Kidney (tissue), 14 donors: ENCODE data around the gene SYT6. TPM values are rescaled to one million over a fixed set of nuclear protein-coding genes. Genes with fewer than 3 reads are reported as not detected.

ENCODE experiments used
- DNase-seq, 5 donors: peaks; one replicate each; pipeline ENCODE4 v3.0.0-alpha.2; 2013 to 2020
- FAIRE-seq: peaks from 2 replicates; lab custom pipeline; 2012; peaks lifted over from hg19 to GRCh38; lab: Jason Lieb, UNC
- H3K27ac ChIP-seq, 2 donors: one replicate each; pipeline ENCODE4 v1.7.0; 2013; ENCODE audit warnings: low read depth in 2 of 2, low read length in 2 of 2, inconsistent platforms in 1 of 2
- H3K27me3 ChIP-seq: one replicate; pipeline ENCODE4 v1.7.1; 2013; ENCODE audit warnings: low read length, inconsistent platforms; ENCODE audit not compliant: control insufficient read depth, insufficient read depth
- H3K36me3 ChIP-seq, 3 donors: one replicate each; pipeline versions ENCODE4 v1.7.0 to v1.7.1; 2013; ENCODE audit warnings: low read length in 3 of 3, control low read depth in 1 of 3, inconsistent platforms in 1 of 3; ENCODE audit not compliant: insufficient read depth in 3 of 3, control insufficient read depth in 2 of 3
- H3K4me1 ChIP-seq, 3 donors: one replicate each; pipeline versions ENCODE4 v1.7.0 to v1.7.1; 2013; ENCODE audit warnings: low read length in 3 of 3, inconsistent platforms in 1 of 3, low read depth in 1 of 3; ENCODE audit not compliant: control insufficient read depth in 2 of 3, insufficient read depth in 2 of 3
- H3K4me3 ChIP-seq, 3 donors: one replicate each; pipeline versions ENCODE4 v1.7.0 to v1.8.1; 2013; ENCODE audit warnings: low read length in 3 of 3, control low read depth in 1 of 3, inconsistent platforms in 1 of 3
- H3K9ac ChIP-seq, 3 donors: one replicate each; pipeline versions ENCODE4 v1.7.0 to v1.7.1; 2013; ENCODE audit warnings: low read length in 3 of 3, control low read depth in 1 of 3, inconsistent platforms in 1 of 3
- H3K9me3 ChIP-seq, 3 donors: one replicate each; pipeline versions ENCODE4 v1.7.0 to v1.7.1; 2013; ENCODE audit warnings: low read length in 3 of 3, control low read depth in 1 of 3, inconsistent platforms in 1 of 3; ENCODE audit not compliant: control insufficient read depth in 2 of 3, insufficient read depth in 1 of 3
- intact Hi-C: fragments of 100-400 bp; cut with DNase I; formaldehyde crosslinking; loops from one replicate; pipeline ENCODE4 v1.11.1; 2022
- polyA plus RNA-seq: library from polyadenylated mRNA; stranded (reverse); fragments of 350-450 nt; fragmentation: Illumina TruSeq; extraction: RNeasy Lipid Tissue Mini Kit (QIAGEN cat#74804); gene quantifications from one replicate; pipeline ENCODE4 v1.2.3, GENCODE V29; 2014; ENCODE audit warnings: low read depth, low replicate concordance; ENCODE audit not compliant: insufficient read depth
- total RNA-seq: library from RNA; stranded (reverse); fragmentation: NEBNext Ultra II Directional; extraction: Animal tissue kit (Norgen Biotek cat#: 25700); gene quantifications from one replicate; pipeline ENCODE4 v1.2.1, GENCODE V29; 2021
- TF ChIP-seq, protein P1 (sequence below): IDR thresholded peaks from 3 replicates; pipeline ENCODE4 v1.5.1; 2012; ENCODE audit warnings: mild to moderate bottlenecking, moderate library complexity, borderline replicate concordance; ENCODE audit not compliant: insufficient read depth; ENCODE audit errors: extremely low read depth
- donor health status: control.
- donor health status: control.
- donor health status: control.
- donor health status: control.
- donor health status: control.
- donor health status: DM: yes; HTN: yes; CAD: no.
- donor health status: Normal renal cell carcinoma (clear cell type).

Gene SYT6
- total and polyA plus RNA-seq, 2 donors from 2014 or later: 0.06 to 1.7 TPM

DNA sequence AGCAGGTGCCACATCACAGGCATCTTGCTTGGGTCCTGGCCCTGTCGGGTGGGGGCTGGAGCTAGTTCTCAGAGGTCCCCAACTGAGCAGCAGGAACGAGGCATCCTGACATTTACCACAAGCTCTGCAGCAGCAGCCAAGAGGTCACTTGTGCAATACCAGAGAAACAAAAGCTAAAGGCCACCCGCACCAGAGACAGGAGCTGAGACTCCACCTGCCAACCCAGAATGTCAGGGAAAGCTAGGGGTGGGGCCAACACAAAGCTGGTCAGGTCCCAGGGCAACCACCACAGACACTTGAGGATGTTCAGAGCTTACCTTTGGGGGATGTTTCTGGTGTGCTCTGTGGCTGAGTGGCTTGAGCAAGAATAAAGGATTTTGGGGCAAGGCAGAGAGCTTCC lies 13.6 kb upstream of the SYT6 start:
- Histone ChIP-seq H3K27ac (no peak overlapping the region), H3K36me3 (no peaks in the 10 kb centered on the region), H3K9ac (no peak overlapping the region), H3K4me3 (no peak overlapping the region), H3K4me1 (no peaks in the 10 kb centered on the region), H3K9me3 (no peaks in the 10 kb centered on the region), H3K27me3 (no peaks in the 10 kb centered on the region)
- no peak for FAIRE-seq
- TF ChIP-seq, protein P1, sequence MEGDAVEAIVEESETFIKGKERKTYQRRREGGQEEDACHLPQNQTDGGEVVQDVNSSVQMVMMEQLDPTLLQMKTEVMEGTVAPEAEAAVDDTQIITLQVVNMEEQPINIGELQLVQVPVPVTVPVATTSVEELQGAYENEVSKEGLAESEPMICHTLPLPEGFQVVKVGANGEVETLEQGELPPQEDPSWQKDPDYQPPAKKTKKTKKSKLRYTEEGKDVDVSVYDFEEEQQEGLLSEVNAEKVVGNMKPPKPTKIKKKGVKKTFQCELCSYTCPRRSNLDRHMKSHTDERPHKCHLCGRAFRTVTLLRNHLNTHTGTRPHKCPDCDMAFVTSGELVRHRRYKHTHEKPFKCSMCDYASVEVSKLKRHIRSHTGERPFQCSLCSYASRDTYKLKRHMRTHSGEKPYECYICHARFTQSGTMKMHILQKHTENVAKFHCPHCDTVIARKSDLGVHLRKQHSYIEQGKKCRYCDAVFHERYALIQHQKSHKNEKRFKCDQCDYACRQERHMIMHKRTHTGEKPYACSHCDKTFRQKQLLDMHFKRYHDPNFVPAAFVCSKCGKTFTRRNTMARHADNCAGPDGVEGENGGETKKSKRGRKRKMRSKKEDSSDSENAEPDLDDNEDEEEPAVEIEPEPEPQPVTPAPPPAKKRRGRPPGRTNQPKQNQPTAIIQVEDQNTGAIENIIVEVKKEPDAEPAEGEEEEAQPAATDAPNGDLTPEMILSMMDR: no peak
- intact Hi-C loops: no loop called here
- DNase-seq: no peak

DNA sequence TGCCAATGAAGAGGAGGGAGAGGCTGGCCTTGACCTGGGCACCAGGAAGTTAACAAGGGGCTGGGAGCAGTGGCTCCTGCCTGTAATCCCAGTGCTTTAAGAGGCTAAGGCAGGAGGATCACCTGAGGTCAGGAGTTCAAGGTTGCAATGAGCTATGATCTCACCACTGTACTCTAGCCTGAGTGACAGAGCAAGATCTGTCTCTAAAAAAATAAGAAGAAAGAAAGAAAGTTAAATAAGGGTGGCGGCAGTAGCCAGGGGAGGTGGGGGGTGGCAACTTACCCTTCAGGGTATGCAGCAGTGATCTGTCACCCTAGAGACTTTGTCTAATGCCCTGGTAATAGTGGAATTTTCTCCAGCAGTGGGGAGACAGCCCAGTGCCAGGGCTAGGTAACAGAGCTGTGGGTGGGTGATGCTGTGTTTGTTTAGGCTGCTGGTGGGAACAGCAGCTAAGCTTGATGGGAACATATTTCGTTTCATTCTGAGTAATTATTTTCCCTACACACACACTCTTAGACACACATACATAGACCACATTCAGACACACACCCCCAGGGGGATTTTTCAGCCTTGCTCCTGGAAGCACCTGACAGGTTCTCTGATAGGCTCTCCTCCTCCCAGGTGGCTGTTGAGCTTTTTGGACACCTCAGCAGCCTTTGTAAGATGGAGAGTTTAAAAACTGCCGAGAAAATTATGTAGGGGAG lies 11.3 kb upstream of the SYT6 start:
- no peak for FAIRE-seq
- Histone ChIP-seq H3K4me3 (no peak overlapping the region), H3K27ac (no peak overlapping the region), H3K4me1 (no peaks in the 10 kb centered on the region), H3K36me3 (no peaks in the 10 kb centered on the region), H3K9me3 (no peaks in the 10 kb centered on the region), H3K9ac (no peak overlapping the region), H3K27me3 (no peaks in the 10 kb centered on the region)
- DNase-seq: no peak
- TF ChIP-seq, protein P1: no peak
- intact Hi-C loops: no loop called here

DNA sequence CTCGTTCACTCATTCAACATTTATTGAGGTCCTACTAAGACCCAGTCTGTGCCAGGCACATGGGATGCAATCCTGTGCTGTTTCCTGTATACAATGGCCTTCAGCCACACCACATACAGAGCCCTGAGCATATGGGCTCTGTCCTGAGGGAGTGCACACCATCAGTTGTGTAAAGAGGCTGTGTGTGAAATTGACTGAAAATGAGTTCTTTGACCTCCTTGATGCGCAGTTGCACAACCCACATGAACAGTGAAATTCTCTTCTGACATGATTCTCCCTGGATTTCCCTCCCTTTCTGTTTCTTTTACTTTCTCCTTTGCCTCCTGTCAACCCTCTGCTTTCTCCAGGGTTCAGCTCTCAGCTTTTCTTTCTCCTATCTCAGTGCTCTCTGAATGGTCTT lies 6.3 kb upstream of the SYT6 start:
- no peak overlapping the region for H3K4me3 ChIP-seq
- H3K9ac ChIP-seq: no peak overlapping the region
- no peaks in the 10 kb centered on the region for H3K9me3 ChIP-seq
- no peak overlapping the region for H3K27ac ChIP-seq
- TF ChIP-seq, protein P1: no peak
- no peaks in the 10 kb centered on the region for H3K4me1 ChIP-seq
- DNase-seq (no peak), FAIRE-seq (no peak)
- H3K36me3 ChIP-seq: no peaks in the 10 kb centered on the region
- H3K27me3 ChIP-seq: peaks cover 9% of the 10 kb centered on the region
- intact Hi-C loops: no loop called here
